ENCODE data around the gene C2orf92. TPM values are rescaled to one million over a fixed set of nuclear protein-coding genes. Genes with fewer than 3 reads are reported as not detected.

Gene C2orf92
- total RNA-seq, 2 experiments from 2014 or later = 5.9 to 11.2 TPM

DNA sequence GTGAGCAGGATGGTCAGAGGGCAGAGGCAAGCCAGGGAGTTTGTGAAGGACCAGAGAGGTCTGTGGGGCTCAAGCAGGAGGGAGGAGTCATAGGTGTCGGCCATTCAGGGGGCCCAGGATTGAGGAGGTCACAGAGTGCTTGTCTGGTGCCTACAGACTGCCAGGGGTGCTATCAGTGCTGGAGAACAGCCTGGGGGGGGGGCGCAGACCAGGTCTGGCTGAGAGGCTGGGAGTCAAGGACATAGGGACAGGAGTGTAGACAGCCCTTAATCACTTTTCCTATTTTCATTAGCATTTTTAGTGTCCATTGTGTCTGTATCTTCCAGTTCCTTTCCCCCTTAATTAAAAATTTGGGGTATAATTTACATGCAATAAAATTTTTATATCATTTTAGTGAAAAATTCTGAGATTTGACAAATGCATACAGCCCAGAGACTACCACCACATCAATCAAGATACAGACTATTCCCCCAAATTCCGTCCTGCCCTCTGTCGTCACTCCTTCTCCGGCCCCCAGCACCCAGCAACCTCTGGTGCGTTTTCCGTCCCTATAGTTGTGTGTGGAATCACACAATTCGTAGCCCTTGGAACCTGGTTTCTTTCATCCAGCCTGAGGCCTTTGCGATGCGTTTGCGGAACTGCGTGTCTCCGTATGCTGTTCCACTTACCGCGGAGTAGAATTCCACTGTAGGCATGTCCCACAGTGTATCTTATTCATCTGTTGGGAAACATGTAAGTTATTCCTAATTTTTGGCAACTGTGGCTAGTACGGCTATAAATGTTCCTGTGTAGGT is 50.0 kb downstream of the C2orf92 start:
- TF ChIP-seq EZH2phosphoT487 (IDR thresholded peaks at IDR 0.05; ENCODE audit: borderline replicate concordance, low read depth, low read length) = no peak
- TF ChIP-seq, protein P1, sequence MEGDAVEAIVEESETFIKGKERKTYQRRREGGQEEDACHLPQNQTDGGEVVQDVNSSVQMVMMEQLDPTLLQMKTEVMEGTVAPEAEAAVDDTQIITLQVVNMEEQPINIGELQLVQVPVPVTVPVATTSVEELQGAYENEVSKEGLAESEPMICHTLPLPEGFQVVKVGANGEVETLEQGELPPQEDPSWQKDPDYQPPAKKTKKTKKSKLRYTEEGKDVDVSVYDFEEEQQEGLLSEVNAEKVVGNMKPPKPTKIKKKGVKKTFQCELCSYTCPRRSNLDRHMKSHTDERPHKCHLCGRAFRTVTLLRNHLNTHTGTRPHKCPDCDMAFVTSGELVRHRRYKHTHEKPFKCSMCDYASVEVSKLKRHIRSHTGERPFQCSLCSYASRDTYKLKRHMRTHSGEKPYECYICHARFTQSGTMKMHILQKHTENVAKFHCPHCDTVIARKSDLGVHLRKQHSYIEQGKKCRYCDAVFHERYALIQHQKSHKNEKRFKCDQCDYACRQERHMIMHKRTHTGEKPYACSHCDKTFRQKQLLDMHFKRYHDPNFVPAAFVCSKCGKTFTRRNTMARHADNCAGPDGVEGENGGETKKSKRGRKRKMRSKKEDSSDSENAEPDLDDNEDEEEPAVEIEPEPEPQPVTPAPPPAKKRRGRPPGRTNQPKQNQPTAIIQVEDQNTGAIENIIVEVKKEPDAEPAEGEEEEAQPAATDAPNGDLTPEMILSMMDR (conservative IDR thresholded peaks at IDR 0.05; ENCODE audit: low read length) = no peak
- Histone ChIP-seq H3K9me2 (ENCODE audit: insufficient read depth, low read length) (no peaks in the 10 kb centered on the region), H4K20me1 (ENCODE audit: insufficient read depth, low read length) (no peaks in the 10 kb centered on the region), H3K4me2 (ENCODE audit: low read length) (peak overlapping the region; percentile 69), H3K9me3 (ENCODE audit: low read length) (no peaks in the 10 kb centered on the region), H3K27ac (ENCODE audit: low read depth, low read length, poor library complexity, severe bottlenecking) (peak overlapping the region; percentile 32), H3K79me2 (ENCODE audit: insufficient read depth, low read depth, low read length) (no peaks in the 10 kb centered on the region), H2AFZ (ENCODE audit: low read length) (peak overlapping the region; percentile 35; the same call in 1 of the 2 replicates), H3K4me3 (ENCODE audit: low read depth, low read length, poor library complexity, severe bottlenecking) (peak overlapping the region; percentile 43), H3K4me1 (ENCODE audit: insufficient read depth, low read length, poor library complexity, severe bottlenecking) (peaks cover 21% of the 10 kb centered on the region), H3K36me3 (ENCODE audit: insufficient read depth, low read length) (0 out of 2 replicates have a peak, but pooled peaks cover 4% of the 10 kb centered on the region)
- intact Hi-C loops (cut with micrococcal nuclease; ENCODE audit: unreplicated experiment) = no loop called here
- ChIA-PET POLR2A (interaction anchor here (0.6 to 1.6 kb wide), 2 partner anchors 23 to 1189 kb away, joined by 3 to 4 read pairs; no protein-coding TSS in a partner anchor), CTCF (ENCODE audit: unreplicated experiment) (no interaction called here)
- BruUV-seq (replicated peaks) = no TSS peak
- no peak for DNase-seq (ENCODE audit: low spot score)

DNA sequence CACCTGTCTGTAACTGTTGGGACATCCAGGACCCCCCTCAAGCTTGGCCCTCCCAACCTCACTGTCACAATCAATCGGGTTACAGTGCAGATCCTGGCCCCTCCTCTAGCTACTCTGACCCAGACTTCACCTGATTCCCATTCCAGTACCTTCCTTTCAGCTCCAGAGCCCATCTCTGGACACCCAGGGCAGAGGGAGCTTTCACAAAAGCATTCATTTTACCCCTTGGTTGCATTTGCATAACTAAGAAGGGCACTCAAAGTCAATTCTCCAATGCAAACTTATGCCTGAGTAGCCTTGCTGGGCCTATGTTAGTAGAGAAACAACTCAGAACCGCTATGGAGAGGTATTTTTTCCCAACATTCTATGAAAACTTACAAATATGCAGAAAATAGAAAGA is 51.2 kb downstream of the C2orf92 start:
- intact Hi-C loops (cut with micrococcal nuclease; ENCODE audit: unreplicated experiment) = no loop called here
- no peak for TF ChIP-seq EZH2phosphoT487 (IDR thresholded peaks at IDR 0.05; ENCODE audit: borderline replicate concordance, low read depth, low read length)
- TF ChIP-seq, protein P1 (conservative IDR thresholded peaks at IDR 0.05; ENCODE audit: low read length) = no peak
- ChIA-PET POLR2A (interaction anchor here (0.6 kb wide), 1 partner anchor 470 kb away, joined by 3 read pairs; no protein-coding TSS in a partner anchor), CTCF (ENCODE audit: unreplicated experiment) (no interaction called here)
- H3K9me2 ChIP-seq (ENCODE audit: insufficient read depth, low read length) = no peaks in the 10 kb centered on the region
- no peaks in the 10 kb centered on the region for H4K20me1 ChIP-seq (ENCODE audit: insufficient read depth, low read length)
- H3K79me2 ChIP-seq (ENCODE audit: insufficient read depth, low read depth, low read length) = no peaks in the 10 kb centered on the region
- DNase-seq (ENCODE audit: low spot score) = no peak
- H3K4me3 ChIP-seq (ENCODE audit: low read depth, low read length, poor library complexity, severe bottlenecking) = no peak overlapping the region
- H2AFZ ChIP-seq (ENCODE audit: low read length) = no peak overlapping the region
- H3K4me1 ChIP-seq (ENCODE audit: insufficient read depth, low read length, poor library complexity, severe bottlenecking) = peaks cover 18% of the 10 kb centered on the region
- H3K4me2 ChIP-seq (ENCODE audit: low read length) = no peak overlapping the region
- no TSS peak for BruUV-seq (replicated peaks)
- no peak overlapping the region for H3K27ac ChIP-seq (ENCODE audit: low read depth, low read length, poor library complexity, severe bottlenecking)
- H3K36me3 ChIP-seq (ENCODE audit: insufficient read depth, low read length) = peaks cover 11% of the 10 kb centered on the region
- H3K9me3 ChIP-seq (ENCODE audit: low read length) = no peaks in the 10 kb centered on the region

DNA sequence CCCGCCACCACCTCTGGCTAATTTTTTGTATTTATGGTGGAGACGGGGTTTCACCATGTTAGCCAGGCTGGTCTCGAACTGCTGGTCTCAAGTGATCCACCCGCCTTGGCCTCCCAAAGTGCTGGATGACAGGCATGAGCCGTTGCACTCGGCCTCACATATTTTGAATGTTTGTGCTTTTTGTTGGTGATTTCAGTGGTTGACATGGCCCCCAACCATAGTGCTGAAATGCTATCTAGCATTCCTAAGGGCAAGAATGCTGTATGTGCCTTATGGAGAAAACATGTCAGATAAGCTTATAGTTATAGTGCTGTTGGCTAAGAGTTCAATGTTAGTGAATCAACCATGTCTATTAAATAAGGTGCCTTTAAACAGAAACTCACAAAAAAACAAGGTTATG is 52.7 kb downstream of the C2orf92 start:
- no peaks in the 10 kb centered on the region for H3K9me2 ChIP-seq (ENCODE audit: insufficient read depth, low read length)
- ChIA-PET POLR2A (interaction anchor here (1.1 kb wide), 1 partner anchor 41 kb away, joined by 4 read pairs; no protein-coding TSS in a partner anchor), CTCF (ENCODE audit: unreplicated experiment) (no interaction called here)
- no peak overlapping the region for H3K4me2 ChIP-seq (ENCODE audit: low read length)
- H3K4me1 ChIP-seq (ENCODE audit: insufficient read depth, low read length, poor library complexity, severe bottlenecking) = peaks cover 18% of the 10 kb centered on the region
- no peaks in the 10 kb centered on the region for H3K79me2 ChIP-seq (ENCODE audit: insufficient read depth, low read depth, low read length)
- DNase-seq (ENCODE audit: low spot score) = no peak
- no peak overlapping the region for H2AFZ ChIP-seq (ENCODE audit: low read length)
- TF ChIP-seq, protein P1 (conservative IDR thresholded peaks at IDR 0.05; ENCODE audit: low read length) = no peak
- TF ChIP-seq EZH2phosphoT487 (IDR thresholded peaks at IDR 0.05; ENCODE audit: borderline replicate concordance, low read depth, low read length) = no peak
- no peaks in the 10 kb centered on the region for H3K9me3 ChIP-seq (ENCODE audit: low read length)
- H3K4me3 ChIP-seq (ENCODE audit: low read depth, low read length, poor library complexity, severe bottlenecking) = no peak overlapping the region
- H3K36me3 ChIP-seq (ENCODE audit: insufficient read depth, low read length) = peaks cover 26% of the 10 kb centered on the region
- no TSS peak for BruUV-seq (replicated peaks)
- H3K27ac ChIP-seq (ENCODE audit: low read depth, low read length, poor library complexity, severe bottlenecking) = no peak overlapping the region
- no peaks in the 10 kb centered on the region for H4K20me1 ChIP-seq (ENCODE audit: insufficient read depth, low read length)
- intact Hi-C loops (cut with micrococcal nuclease; ENCODE audit: unreplicated experiment) = no loop called here
